CD4-positive, alpha-beta T cell treated with Interleukin-1 beta for 1 hour (primary cell): ENCODE data around the gene SEMA3C.
A peak's percentile ranks its signal among the peaks of the same experiment; 100 is the strongest.

Source experiments
- DNase-seq, 2 donors: peaks; one replicate each; pipeline ENCODE4 v3.0.0-alpha.2; 2020 to 2022

SEMA3C gene

GRCh38 chr7:80731281-80731680, 187.6 kb downstream of the SEMA3C start:
- DNase-seq: no peak

- DNase-seq: no peak
These were observed 189.1 kb downstream of the SEMA3C start for GRCh38 chr7:80729591-80730320.

DNA sequence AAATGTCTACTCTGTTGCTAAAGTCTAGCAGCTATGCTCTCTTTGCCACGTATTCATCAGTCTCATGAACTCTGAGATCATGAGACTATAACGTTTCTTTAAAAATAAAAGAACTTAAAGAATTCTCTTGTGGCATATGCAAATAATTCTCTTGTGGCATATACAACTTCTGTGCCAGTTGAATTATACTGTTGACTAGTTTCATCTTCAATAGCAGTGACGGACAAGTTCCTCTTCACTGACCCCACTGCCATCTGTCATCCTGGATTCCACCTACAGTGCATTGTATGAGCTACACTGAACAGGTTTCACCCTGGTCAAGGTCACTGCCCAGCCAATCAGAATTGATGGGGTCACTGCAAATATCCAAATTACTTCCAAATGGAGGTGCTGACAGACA, 192.2 kb downstream of the SEMA3C start:
- no peak for DNase-seq

DNA sequence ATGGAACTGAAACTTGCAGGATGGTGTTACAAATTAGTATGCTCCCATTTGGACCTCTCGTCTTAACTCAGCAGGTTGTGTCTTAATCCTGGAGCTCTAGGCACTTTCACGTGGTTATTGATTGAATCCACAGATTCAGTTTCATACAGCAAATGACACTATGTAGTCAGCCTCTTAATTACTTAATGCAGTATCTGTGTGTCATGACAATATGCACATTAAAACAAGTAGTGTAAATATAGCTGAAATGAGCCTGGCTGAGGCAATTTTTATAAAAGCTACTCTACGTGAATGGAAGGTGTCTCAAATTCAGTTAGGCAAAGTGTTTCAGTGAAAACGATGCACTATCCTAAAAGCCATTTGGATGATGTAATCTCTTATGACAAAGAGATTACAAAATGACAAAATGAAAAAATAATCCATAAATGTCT, 193.7 kb downstream of the SEMA3C start:
- DNase-seq: no peak

GRCh38 chr7:80724249-80724871, 194.5 kb downstream of the SEMA3C start:
- no peak for DNase-seq

GRCh38 chr7:80722616-80723195, 196.1 kb downstream of the SEMA3C start:
- peak in 1 of 2 donors; percentile 23 for DNase-seq

- peak in 1 of 2 donors; percentile 15 for DNase-seq
These were observed 196.8 kb downstream of the SEMA3C start for GRCh38 chr7:80721883-80722615.

GRCh38 chr7:80720146-80720545, 198.7 kb downstream of the SEMA3C start:
- no peak for DNase-seq

GRCh38 chr7:80719261-80719660, 199.6 kb downstream of the SEMA3C start:
- DNase-seq: no peak

DNA sequence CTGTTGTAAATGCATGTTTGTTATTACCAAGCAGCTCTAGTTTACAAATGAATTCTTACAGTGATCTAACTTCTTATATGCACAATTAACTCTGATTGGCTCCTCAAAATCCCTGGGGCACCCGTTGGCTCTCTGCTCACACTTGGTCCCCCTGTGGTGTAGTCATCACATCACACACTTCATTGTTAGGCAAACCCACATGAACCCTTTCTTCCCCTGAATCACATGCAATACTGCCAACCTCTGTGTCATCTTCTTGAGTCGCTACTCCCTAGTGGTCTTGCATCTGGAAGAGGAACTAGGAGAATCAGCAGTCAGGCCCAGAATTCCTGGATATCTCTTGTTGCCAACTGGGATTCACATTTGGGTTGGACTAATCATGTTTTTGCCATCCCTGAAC, 207.3 kb downstream of the SEMA3C start:
- no peak for DNase-seq

- DNase-seq: no peak
These were observed 210.7 kb downstream of the SEMA3C start for GRCh38 chr7:80708123-80708522.

- DNase-seq: no peak
These were observed 211.5 kb downstream of the SEMA3C start for GRCh38 chr7:80707318-80707717.

GRCh38 chr7:80705130-80705781, 213.6 kb downstream of the SEMA3C start:
- no peak for DNase-seq

- DNase-seq: no peak
These were observed 215.6 kb downstream of the SEMA3C start for GRCh38 chr7:80703272-80703671.

DNA sequence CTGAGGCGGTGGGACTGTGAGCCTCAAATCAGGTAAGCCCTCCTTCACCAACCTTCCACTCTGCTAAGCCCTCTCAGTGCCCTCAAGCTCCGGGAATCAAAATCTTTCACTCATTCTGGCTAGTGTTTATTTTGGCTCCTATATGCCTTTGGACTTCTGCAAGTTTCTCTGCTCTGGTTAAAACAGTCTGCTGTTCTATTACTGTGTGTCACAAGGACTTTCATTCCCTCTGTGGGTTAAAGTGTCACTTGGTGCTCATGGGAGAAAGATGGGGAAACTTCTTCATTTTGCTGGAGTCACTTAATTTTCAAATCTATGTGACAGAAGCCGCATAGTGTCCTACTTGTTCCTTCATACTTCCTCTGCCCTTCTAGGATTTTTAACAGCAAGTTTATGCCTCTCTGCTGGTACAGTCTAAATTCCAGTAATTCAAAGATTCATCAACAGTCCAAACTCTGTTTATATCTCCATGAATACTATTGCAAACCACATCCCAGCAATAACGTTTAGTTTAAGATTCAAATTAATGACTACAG, 219.1 kb downstream of the SEMA3C start:
- DNase-seq: no peak

DNA sequence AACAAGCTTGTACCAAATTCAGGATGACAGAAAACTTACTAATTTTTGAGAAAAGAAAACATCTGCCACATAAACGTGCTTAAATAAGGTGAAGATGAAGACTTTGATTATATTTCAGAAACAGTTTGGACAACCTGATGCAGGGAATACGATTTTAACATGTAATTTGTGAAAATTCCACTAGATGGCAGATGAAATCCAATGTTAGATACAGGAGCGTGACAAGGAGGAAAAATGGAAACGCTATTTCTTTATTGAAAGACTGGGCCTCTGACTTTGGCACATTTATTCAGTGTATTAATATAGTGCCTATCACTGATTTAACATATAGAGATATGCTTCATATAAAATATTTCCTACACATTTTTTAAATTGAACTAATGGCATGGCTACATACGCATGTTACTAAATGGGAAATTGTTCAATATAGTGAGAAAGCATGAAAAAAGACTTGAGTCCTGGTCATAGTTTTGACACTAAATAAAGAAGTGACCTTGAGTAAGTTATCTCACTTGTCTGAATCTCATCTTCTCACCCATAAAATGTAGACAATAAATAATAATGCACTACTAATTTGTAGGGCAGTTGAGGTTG, 219.7 kb downstream of the SEMA3C start:
- DNase-seq: peak in 1 of 2 donors; percentile 5
